ENCODE measurements around the gene GALC.

Gene GALC

DNA sequence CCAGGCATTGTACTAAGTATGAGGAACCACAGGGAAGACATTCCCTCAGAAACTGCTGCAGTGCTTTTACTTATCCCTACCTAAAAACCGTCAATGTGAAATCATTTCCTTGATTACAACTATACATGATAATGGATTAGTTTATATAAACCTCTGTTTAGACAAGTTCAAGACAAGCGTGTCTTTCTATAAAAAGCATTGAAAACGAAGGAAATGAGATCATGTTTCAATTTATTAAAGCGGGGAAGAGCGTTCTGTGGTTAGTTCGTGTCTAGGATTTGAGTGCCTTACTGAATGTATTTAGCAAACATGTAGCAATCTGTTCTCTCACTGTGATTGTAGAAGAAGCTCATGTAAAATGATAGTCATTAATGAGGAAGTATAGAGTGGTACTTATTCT is 37.5 kb downstream of the GALC start:
- DNase-seq (ENCODE audit: low read depth in 2 of 2) = no peak

DNA sequence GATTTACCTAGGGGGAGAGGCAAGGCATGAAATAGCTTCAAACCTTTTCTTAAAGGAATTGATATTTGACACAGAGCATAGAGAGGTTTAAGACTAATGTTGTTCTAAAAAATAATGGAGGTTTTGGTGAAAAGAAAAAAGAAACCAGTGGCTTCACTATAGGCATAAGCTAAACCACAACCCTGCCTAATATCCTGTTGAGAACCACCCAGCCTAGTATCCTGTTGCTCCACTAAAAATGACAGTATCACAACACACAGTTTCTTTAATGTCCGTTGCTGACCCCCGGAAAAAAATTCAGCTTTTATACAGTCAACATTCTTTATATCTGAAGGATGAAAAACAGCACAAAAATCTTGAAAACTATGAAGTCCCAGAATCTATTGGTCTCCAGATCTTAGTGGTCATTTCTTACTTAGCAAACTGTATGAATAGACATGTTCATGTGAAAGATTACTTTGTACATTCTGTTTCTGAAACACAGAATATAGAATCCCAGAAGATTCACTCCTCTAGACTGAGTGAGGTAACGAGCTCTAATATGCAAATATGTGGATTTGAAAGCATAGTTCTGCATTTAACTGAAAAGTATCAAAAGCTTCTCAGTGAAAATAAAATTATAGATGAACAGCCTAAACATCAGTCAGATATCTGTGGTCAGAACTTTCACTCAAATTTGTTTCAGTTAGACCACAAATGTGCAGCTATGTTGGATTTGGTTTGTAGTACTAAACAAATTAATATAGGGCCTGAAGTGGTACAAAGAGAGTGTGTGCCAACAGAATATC is 40.5 kb downstream of the GALC start:
- DNase-seq (ENCODE audit: low read depth in 2 of 2) = no peak

DNA sequence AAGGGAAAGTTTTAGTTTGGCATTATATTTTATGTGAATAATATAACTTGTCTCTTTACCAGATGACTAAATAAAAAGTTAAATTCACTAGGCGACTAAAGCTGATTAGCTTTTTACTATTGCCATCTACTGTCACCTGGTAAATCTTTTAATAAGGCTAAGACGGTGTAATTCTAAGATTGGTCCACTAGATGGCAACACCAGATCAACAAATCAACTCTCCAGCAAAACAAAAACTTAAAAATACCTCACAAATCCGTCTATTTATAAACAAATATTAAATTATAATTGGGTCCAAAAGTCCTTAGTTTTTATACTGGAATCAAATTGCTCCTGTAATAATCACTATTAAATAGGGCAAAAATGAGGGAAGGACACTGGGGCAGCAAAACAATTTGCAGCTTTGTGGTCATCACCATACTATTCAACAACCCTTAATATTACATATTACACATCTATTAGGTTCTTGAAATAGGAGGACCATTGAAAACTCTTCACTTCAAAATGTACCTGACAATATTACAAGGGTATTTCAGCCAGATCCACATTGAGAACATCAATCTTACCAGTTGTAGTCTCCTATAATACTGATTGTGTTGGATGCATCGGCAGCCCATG is 47.9 kb downstream of the GALC start:
- DNase-seq (ENCODE audit: low read depth in 2 of 2) = no peak

DNA sequence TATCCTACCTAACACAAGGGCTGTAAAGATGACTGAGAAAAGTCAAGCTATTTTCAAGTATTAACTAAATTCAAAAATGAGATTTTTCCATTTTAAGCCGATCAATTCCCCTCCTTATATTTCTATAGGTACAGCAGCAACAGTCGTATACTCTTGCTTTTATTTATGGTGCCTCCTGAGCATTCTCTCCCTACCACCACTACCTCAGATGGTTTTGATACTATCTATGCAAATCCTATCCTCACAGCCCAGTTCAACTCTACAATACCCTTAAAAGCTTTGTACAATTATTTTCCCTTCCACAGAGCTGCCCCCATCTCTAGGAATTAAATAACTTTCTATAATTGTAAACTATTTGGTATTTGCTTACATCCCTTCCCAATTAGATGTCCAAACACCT is 52.1 kb downstream of the GALC start:
- DNase-seq (ENCODE audit: low read depth in 2 of 2) = no peak

DNA sequence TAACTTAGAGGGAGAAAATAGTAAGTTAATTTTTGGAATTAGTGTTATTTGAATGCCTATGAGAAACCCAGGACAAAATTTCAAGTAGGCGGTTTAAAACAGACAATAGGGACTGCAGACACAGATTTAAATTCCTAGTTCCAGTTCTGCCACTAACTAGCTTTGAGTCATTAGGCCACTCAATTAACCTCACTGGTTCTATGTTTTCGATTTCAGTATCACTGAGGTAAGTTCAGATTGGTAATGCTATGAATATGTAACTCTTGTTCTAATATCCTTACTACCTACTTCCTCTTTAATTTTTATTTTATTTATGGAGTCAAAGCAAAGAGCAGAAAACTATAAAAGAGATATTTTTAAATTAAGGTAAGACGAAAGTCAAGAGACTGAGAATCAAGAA is 52.6 kb downstream of the GALC start:
- DNase-seq (ENCODE audit: low read depth in 2 of 2) = no peak

DNA sequence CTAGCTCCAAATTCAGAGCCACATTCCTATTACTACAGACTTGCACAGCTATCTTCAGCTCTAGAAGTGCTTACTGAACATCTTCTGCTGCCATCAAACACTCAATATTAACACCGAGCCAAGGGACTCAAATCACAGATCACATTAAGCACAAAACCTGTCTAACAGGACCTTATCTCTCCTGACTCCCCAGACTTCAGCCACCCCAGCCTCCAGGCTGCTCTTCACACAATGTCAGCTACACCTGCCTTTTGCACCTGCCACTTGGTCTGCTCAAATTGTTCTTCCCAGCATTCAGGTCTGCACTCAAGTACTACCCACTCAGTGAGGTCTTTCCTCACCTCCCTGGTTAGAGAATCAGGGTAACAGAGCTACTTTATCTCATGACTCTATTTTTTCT is 57.1 kb downstream of the GALC start:
- DNase-seq (ENCODE audit: low read depth in 2 of 2) = no peak

DNA sequence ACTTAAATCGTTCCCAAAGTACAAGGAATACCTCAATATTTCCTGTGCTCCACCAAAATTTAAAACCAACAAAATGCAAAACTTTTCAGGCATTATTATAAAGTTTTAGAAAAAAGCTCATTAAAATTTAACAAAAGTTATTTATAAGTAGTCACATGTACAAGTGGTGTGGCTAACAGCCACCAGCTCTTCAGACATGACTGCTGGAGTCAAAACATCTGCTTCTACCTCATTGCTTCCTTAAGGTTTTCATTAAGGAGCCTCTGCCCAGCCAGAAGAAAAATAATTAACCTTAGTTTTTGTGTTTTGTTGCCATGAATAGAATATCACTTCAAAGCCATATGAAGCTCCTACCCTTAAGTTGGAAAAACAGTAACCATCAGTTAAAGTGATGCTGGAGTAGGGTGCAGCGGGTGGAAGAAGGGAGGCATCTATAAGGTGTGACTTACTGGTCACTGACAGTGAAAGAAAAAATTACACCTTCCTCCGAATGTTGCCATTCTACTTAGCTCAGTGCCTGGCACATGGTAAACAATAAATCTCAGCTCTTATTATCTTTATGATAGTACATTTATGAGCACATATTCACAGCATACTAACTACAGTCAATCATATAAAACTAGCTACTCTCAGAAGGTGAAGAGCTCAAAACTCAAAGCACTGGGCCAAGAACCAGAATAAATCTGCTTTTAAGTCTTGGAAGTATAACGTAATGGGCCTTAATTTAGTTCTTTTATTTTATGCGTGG is 57.7 kb downstream of the GALC start:
- DNase-seq (ENCODE audit: low read depth in 2 of 2) = no peak

DNA sequence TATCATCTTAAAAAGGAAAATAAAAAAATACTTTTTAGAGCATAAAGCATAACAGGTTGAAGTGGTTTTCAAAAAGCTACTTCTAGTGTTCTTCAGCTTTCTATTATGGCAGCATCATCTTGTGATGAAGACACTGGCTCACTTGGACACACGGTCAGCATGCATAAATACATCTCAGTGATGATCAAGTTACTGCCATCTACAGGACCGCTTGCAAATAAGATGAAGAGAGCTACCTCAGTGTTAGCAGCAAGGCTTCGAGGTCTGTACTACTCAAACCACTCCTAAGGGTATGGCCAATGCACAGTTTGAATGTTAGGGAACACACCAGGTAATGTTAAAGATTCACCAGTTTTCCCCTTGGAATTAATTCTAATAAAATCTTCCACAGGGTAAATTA is 58.8 kb downstream of the GALC start:
- no peak for DNase-seq (ENCODE audit: low read depth in 2 of 2)

DNA sequence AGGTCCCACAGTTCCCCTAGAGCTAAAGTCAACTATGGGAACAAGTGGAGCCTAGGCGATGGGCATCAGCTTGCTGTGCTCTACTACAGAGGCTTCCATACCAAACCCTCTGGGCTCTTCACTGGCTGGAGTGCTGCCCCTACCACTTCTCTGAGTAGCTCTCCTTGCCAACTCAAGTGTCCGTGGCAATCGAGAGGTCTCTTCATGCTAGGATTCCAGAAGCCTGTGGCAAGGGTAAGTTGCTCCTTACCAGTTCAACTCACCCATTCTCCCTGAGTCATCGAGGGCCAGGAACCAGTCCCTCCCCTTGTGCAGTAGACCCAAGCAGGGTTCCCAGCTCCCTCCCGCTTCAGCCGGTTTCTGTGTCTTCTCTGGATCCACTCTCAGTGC is 76.1 kb downstream of the GALC start:
- no peak for DNase-seq (ENCODE audit: low read depth in 2 of 2)

DNA sequence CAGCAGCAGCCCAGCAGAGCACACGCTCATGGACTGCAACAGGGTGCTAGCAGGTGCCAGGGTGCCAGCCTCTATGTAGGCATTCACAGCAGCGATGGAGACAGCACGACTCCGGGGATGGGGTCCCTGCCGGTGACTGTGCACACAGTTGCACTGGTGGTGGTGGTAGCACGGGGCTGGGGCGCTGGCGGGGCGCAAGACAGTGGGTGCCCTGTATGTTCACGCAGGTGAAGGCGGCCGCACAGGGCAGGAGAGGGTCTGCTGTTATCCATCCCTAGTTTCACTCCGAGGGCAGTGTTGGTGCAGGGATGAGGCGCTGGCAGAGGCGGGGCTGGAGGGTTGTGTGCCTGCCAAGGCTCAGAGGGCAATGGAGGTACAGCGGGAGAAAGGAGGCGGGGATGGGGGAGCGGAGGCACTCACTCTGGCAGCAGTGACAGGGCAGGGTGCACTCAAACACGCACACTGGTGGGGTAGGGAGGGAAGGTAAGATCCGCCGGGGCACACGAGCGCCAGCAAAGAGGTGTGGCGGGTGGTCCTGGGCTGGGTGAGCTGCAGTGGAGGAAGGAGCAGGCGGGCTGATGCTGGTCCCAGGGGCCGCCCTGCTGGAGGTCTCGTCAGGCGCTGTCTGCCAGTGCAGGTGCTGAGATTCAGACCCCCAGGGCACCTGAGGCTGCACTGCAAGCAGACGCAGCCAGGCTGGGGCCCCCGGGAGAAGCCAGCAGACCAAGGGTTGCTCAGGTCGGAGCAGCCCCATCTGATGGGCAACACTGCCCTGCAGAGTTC is 76.7 kb downstream of the GALC start:
- DNase-seq (ENCODE audit: low read depth in 2 of 2) = no peak

DNA sequence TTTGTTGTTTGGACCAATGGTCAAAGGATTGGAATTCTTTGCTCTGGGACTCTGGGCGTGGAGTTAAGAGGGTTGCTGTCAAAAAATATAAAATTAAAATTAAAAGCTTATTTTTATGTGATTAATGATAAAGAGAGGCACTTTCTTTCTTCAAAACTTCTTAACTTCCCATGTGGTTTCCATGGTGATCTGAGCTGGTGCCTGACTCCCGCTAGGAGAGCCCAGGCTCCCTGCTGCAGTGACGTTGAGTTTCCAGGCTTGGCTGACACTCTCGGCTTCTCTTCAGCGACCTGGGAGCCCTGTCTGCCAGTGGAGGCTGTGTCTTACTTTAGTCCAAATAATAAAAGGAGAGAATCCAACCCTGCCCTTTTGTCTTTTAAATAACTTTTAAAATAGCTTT is 84.4 kb downstream of the GALC start:
- DNase-seq (ENCODE audit: low read depth in 2 of 2) = no peak

DNA sequence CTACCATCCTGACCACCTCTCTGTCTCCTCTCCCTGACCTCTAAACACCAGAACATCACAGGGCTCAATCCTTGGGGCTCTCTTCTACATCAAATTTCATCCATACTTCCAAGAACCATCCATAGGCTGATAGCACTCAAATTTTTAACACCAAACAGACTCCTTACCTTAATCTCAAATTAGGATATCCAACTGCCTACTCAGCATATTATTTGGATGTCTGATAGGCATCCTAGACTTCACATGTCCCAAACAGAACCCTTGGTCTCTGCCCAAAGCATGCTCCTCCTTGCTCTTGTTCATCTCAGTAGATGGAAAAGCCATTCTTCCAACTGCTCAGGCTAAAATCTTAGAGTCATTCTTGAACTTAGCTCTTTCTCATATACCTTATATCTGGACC is 91.3 kb downstream of the GALC start:
- DNase-seq (ENCODE audit: low read depth in 2 of 2) = no peak

DNA sequence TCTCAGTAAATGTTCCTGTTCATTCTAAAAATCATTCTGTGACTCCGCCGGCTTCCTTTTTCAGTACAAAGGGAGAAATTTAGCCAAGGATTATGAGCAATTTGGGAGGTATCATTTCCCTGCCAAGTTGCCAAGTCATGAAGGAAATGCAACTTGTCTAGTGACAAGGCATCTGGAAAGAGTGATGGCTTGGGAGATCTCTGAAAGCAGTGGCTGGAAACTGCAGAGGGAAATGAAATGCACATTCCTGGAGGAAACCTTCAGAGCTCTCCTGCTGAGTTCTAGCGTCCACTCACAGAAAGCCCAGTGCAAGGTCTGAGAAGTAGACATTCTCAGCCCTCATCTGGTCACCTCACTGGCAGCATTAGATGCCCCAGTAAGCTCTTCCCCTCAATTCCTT is 91.7 kb downstream of the GALC start:
- DNase-seq (ENCODE audit: low read depth in 2 of 2) = no peak

DNA sequence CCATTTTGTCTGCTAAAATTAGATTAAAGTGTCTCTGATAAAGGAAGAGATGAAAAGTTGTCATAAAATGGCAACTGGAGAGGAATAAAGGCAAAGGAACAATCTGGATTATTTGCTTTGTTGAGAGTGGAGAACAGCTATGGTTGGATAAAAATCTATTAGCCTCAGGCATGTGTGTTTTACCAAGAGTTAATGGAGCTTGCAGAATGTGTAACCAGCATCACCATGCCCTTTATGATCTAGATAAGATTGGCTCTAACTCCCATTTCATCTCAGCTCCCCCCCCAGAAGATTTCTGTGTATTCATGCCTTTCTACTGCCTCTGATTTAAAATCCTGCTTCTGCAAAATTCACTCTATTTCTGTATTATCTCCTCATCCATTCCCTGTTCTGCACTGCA is 93.8 kb downstream of the GALC start:
- no peak for DNase-seq (ENCODE audit: low read depth in 2 of 2)

DNA sequence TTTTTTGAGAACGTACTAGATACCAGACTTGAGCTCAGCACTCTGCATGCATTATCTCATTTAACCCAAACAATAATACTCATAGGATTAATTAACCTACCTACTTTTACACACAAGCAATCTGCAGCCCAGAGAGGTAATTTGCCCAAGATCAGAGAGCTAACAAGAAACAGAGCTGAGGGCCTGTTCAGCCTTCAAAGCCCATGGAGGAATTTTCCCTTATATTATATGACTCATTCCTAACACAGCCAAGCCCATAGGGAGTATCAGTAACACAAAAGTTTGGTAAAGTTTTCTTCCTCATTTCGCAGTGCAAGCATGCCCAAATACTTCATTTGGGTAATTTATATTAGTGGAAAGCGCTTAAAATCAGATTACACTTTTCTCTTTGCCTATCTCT is 94.7 kb downstream of the GALC start:
- DNase-seq (ENCODE audit: low read depth in 2 of 2) = no peak

DNA sequence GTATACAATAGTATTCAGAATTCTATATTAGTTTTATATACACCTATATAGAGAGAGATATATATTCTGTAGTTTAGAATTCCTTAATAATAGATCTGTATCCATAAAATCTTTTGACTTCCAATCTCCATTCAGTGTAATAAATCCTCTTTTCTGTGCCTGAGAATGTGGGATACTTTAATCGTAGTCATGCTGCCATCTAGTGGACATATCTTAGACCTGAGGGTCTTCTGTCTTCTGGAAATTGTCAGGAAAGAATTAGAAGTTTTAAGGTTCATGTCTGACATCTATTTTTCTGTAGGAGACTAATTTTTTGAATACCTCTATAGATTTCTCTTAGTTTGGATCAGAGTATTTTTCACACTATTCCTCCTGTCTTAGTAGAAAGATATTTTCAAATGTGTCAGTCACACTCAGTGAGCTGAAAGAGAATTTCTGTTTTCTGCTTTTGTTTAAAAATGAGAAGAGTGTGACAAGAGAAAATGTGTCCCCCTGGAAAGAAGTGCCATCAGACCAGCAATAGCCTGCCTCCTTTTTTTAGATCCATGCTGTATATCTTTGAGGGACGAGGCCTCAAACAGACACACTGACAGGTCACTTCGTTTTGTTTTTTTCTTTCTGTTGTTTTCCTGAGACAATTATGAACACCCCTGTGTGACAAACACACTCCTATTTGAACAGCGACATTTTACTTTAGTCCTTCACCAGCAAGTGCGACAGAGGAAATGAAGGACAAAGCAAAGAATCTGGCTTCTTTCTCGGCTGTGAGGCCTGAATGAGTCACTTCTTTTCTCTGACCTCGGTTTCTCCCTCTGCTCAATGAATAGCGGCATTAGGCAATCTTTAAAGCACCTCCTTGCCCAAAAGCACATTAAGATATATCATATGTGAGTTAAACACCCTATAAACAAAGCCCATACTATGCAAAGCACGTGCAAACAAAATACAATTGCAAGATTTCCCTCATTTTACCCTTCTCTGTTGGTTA is 96.3 kb downstream of the GALC start:
- no peak for DNase-seq (ENCODE audit: low read depth in 2 of 2)

DNA sequence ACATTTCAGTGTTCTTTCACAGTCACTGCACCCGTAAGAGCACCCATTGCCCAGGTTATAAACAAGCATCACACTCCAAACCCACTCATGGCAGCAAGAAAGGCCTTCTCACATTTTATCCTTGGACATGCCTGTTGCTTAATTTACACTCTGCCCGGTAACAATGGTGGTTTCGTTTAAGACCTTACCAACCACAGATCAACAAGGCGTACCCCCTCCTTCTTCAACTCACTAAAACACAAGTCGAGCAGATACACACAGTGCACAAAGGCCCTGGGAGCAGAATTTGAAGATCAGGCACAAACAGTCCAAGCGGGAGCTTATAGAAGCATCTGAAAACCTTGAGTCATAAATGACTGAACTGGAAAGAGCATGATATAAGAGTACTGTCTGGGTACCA is 98.1 kb downstream of the GALC start:
- no peak for DNase-seq (ENCODE audit: low read depth in 2 of 2)

DNA sequence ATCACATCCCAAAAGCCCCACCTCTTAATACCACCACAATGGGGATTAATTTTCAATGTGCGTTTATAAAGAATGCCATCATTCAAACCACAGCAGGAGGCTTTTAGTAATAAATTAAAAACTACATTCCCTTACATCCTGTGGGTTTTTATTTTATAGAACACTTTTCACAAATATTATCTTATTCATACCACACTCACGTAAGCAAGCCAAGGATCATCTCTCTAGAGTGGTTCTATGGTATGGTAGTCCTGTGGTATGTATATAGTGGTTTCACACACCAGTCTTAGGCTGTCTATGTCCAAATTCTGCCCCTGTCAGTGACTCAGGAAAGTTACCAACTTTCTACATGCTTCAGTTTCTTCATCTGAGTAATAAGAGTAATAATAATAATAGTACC is 100.2 kb downstream of the GALC start:
- DNase-seq (ENCODE audit: low read depth in 2 of 2) = no peak

DNA sequence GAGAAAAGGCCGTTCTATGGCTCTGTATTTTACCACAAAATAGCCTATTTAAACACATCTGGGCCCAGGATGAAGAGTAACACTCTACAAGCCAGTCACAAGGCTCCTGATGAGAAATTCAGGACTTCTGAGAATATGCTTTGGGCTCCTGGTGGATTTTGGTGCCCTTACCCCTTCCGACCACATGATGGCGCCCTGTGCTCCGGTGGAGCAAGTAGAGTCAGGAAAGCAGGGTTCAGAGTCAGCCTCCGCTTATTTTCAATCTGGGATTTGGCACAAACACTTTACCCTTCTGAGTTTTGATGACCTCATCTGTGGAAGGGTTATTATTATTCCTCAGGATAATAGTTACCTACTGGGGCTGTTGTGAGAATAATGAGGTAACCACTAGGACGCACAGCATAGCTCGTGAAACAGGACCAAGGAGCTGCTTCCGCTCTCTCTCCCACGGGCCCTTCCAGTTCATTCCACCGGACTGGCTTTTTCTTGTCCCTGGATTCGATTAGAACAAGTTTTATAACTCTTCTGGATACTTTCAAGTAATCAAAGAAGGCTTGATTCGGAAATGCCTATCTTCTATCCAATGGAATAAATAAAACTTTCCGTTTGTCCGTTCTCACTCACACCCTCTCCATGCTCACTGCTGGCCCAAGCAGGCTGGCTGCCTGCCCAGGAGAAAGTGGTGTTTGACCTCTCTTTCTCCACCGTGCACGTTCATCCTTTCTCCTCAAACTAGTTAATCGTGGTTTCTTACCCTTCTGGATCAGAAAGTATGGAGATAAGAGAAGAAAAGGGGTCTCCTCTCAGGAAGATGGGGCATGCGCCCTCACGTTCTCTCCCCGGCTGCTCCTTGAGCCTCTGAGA is 104.6 kb downstream of the GALC start:
- peak in 1 of 2 donors; percentile 6 for DNase-seq (ENCODE audit: low read depth in 2 of 2)

DNA sequence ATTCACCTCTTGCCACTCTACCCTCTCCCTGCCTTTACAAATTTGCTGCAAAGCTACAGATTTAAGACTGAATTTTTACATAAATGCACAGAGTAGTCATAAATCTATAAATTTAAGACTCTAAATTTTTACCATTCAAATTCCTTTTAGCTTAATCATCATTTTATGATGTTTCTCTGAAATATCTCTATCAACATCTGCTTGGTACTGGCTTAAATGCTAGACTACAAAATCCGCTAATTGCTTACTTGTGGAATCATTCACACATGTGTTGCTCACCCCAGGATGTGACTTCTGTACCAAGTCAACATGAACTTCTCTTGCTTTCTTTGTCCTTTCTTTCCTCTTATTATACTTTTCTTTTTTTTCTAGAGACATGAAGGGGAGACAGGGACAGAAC is 109.2 kb downstream of the GALC start:
- no peak for DNase-seq (ENCODE audit: low read depth in 2 of 2)
